ENCODE measurements around the gene FHL5.
"Not testable (repeated sequence)": the region's sequence is repeated elsewhere in the genome, so short reads cannot be mapped to it uniquely, and the experiment has no call there.

FHL5 gene, protein sequence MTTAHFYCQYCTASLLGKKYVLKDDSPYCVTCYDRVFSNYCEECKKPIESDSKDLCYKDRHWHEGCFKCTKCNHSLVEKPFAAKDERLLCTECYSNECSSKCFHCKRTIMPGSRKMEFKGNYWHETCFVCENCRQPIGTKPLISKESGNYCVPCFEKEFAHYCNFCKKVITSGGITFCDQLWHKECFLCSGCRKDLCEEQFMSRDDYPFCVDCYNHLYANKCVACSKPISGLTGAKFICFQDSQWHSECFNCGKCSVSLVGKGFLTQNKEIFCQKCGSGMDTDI

DNA sequence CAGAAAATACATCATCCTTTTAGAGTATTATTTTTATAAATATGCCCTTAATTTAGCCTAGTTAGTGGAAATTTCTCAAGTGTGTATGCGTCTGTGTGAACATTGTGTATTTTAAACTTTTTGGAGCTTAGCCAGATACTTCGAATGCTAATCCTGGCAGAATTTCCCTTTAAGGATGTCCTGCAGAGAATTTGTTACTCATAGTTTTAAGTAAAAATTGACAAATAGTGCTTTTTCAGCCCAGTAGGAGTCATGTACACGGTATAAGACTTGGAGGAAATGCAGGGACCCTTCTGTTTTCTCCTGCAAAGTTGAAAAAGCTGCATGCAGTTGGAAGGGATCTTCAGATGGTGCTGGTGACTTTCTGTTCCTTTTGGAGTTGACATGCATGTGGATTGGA lies at the start of gene FHL5:
Gene FHL5, plus strand, starts transcription at position 243 of the 400 bp plus-strand sequence. CDS start 40,486 bp downstream, outside the sequence.
- no peaks in the 10 kb centered on the region for H3K9me3 Mint-ChIP-seq

DNA sequence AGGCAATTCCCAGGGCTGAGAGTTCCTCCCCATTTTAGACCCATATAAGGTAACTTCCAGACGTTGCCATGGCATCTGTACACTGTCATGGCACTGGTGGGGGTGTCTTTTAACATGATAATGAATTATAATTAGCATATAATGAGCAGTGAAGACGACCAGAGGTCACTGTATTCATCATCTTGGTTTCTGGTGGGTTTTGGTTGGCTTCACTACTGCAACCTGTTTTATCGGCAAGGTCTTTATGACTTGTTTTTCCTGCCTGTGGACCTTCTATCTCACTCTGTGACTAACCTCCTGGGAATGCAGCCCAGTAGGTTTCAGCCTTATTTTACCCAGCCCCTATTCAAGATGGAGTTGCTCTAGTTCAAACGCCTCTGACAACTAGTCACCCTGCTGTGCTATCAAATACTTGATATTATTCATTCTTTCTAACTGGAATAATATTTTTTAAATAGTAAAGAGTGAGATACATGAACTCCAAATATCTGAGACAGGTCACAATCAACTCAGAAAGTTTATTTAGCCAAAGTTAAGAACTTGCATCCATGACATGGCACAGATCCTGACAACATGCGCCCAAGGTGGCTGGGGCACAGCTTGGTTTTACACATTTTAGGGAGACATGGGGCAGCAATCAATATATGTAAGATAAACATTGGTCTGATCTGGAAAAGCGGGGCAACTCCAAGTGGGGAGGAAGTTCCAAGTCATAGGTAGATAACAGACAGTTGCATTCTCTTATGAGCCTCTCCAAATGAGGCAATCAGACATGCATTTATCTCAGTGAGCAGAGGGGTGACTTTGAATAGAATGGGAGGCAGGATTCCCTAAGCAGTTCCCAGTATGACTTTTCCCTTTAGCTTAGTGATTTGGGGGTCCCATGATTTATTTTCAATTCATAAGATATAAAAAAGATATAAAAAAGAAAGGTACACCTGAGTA lies 42.5 kb upstream of the FHL5 start:
- no peak overlapping the region for H3K27ac Mint-ChIP-seq
- peak overlapping the region; percentile 97 for H3K4me3 Mint-ChIP-seq
- H3K27me3 Mint-ChIP-seq (ENCODE audit: low read depth), result no peaks in the 10 kb centered on the region
- peaks cover 8% of the 10 kb centered on the region for H3K36me3 Mint-ChIP-seq (ENCODE audit: low read depth)
- H3K4me1 Mint-ChIP-seq (ENCODE audit: low read depth), result peaks cover 15% of the 10 kb centered on the region
- H3K9me3 Mint-ChIP-seq, result no peaks in the 10 kb centered on the region

More for the DNA sequence above, at the start of gene FHL5:
- no peaks in the 10 kb centered on the region for H3K36me3 Mint-ChIP-seq (ENCODE audit: low read depth)
- no peaks in the 10 kb centered on the region for H3K4me1 Mint-ChIP-seq (ENCODE audit: low read depth)
- no peak within 1 kb of the TSS for H3K4me3 Mint-ChIP-seq
- peaks cover 21% of the 10 kb centered on the region for H3K27me3 Mint-ChIP-seq (ENCODE audit: low read depth)
- no peak within 1 kb of the TSS for H3K27ac Mint-ChIP-seq

DNA sequence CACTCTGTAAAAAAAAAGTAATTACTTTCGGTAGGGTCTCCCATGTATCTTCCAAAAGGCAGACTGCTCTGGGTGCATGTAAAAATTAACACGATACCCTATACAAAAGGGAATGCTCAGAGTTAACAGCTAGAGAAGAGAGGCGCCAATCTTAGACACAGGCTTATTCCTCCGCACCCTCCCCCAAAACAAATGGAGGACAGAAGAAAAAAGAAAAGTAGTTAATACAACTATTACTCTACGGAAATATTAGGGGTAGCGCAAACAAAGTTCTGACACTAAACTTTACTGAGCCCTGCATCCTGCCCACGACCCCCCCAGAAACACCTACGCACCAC lies 41.7 kb upstream of the FHL5 start:
- Mint-ChIP-seq H3K4me3 (peak overlapping the region; percentile 97), H3K9me3 (no peaks in the 10 kb centered on the region), H3K27ac (peak overlapping the region; percentile 99), H3K27me3 (ENCODE audit: low read depth) (no peaks in the 10 kb centered on the region), H3K4me1 (ENCODE audit: low read depth) (peaks cover 15% of the 10 kb centered on the region), H3K36me3 (ENCODE audit: low read depth) (peaks cover 12% of the 10 kb centered on the region)

DNA sequence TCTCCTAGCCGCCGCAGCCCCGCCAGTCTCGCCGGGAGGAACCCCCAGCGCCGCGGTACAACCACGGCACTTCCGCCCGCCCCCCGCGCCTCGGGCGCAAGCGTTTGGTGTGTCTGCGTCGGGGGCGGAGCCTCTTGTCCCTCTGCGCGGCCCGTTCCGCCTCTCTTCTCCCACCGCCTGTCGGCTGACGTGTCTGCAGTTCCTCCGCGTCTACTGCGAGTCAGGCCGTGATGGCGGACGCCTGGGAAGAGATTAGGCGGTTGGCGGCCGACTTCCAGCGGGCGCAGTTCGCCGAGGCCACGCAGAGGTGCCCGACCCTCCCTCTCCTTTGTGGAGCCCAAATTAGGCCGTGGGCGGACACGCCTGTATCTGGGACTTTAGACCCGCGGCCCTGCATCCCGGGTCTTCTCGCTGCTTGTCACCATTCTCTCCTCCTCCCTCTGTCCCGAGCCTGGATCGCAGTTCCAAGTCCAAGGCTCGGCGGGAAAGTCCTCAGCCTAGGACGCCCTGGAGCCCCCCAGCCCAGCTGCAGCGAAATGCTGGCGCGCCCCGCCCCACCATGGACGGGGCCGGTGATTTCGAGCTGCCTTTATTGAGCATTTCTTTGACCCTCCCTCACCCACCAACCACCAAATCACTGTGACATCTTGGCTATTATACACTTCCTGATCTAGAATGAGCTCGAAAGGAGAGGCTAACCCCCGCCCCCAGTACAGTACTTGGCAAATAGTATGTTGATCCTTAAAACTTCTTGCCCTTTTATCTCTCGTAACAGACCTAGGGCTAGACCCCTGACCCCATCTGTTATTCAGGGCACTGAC lies 41.1 kb upstream of the FHL5 start, which contains the start of gene UFL1:
Gene UFL1, plus strand, starts transcription at position 163 of the 821 bp plus-strand sequence. Its CDS starts 68 bp downstream, at position 231.
- Mint-ChIP-seq H3K27ac (peak within 1 kb of the TSS; percentile 99), H3K4me3 (peak within 1 kb of the TSS; percentile 97), H3K36me3 (ENCODE audit: low read depth) (peaks cover 14% of the 10 kb centered on the region), H3K4me1 (ENCODE audit: low read depth) (peaks cover 15% of the 10 kb centered on the region), H3K9me3 (no peaks in the 10 kb centered on the region), H3K27me3 (ENCODE audit: low read depth) (no peaks in the 10 kb centered on the region)

DNA sequence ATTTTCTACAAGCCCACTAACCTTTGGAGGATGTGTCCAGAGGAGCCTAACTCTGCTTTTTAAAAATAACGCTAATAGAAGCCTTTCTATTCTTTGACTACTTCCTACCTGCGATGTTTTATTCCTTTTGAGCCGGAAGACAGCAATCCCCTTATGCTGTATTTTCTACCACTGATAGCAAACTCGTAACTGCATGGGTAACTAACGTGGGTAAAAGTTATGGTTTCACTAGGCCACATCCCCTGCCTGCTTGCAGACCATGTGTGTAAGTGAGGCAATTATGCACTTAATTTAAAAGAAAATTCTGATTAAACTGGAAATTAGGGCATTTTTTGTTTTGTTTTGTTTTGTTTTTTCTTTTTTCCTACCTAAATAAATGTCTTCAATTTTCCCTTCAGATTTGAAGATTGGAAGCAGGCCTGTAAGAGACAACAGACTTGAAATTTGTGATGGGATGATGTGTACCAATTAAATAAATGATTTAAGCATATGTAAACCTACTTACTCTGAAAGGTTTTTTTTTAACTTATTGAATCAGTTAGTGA lies 40.4 kb upstream of the FHL5 start:
- Mint-ChIP-seq H3K36me3 (ENCODE audit: low read depth) (peaks cover 16% of the 10 kb centered on the region), H3K9me3 (no peaks in the 10 kb centered on the region), H3K27ac (peak overlapping the region; percentile 99), H3K4me3 (peak overlapping the region; percentile 97), H3K4me1 (ENCODE audit: low read depth) (peaks cover 15% of the 10 kb centered on the region), H3K27me3 (ENCODE audit: low read depth) (no peaks in the 10 kb centered on the region)

DNA sequence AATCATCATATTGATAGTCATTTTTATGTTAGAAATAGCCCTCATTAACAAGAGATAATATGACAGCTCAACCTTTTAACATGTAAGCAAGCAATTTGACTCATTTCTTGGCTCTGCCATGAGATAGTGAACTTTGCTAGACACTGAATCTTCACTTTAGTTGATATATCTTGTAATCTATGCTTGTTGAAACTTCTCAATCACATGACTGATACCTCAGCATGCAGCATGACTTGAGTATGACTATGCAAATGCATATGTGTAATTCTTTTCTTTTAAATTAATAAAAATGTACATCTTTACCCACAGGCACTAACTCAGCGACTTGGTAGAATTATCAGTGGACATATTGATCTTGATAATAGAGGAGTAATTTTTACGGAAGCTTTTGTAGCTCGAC lies 34.7 kb upstream of the FHL5 start:
- Mint-ChIP-seq H3K27me3 (ENCODE audit: low read depth) (no peaks in the 10 kb centered on the region), H3K4me3 (no peak overlapping the region), H3K4me1 (ENCODE audit: low read depth) (peaks cover 9% of the 10 kb centered on the region), H3K9me3 (no peaks in the 10 kb centered on the region), H3K36me3 (ENCODE audit: low read depth) (peaks cover 43% of the 10 kb centered on the region), H3K27ac (no peak overlapping the region)

DNA sequence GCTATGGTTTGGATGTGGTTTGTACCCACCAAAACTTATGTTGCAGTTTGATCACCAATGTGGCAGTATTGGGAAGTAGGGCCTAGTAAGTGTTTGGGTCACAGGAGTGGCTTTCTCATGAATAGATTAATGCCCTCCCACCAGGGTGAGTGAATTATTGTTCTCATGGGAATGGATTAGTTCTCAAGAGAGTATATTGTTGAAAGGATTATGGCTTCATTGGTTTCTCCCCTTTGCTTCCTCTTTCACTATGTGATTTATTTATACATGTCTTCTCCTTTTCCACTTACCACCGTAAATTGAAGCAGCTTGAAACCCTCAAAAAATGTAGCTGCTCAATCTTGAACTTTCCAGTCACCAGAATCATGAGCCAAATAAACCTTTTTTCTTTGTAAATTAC lies 30.5 kb upstream of the FHL5 start:
- Mint-ChIP-seq H3K27me3 (ENCODE audit: low read depth) (no peaks in the 10 kb centered on the region), H3K27ac (no peak overlapping the region), H3K9me3 (no peaks in the 10 kb centered on the region), H3K36me3 (ENCODE audit: low read depth) (peaks cover 36% of the 10 kb centered on the region), H3K4me3 (no peak overlapping the region), H3K4me1 (ENCODE audit: low read depth) (peaks cover 8% of the 10 kb centered on the region)

DNA sequence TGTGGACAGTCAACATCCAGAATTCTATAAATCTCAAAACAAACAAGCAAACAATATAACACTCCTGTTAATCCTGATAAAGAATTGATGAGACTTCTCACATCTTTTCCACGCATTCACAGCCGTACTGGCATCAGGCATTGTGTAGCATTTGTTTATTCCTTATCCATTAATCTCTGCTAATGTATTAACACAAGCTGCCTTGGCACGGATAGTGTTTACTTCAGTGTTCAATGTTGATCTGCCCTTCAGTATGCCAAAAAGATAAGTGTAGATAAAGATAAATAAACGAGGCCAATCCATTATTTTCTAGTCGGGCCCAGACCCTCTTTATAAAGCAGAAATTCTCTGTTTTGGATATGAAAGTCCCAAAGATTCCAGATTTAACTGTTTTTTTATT lies 25.2 kb upstream of the FHL5 start:
- H3K9me3 Mint-ChIP-seq, result no peaks in the 10 kb centered on the region
- no peaks in the 10 kb centered on the region for H3K4me1 Mint-ChIP-seq (ENCODE audit: low read depth)
- no peak overlapping the region for H3K27ac Mint-ChIP-seq
- H3K27me3 Mint-ChIP-seq (ENCODE audit: low read depth), result no peaks in the 10 kb centered on the region
- H3K4me3 Mint-ChIP-seq, result no peak overlapping the region
- H3K36me3 Mint-ChIP-seq (ENCODE audit: low read depth), result peaks cover 28% of the 10 kb centered on the region

DNA sequence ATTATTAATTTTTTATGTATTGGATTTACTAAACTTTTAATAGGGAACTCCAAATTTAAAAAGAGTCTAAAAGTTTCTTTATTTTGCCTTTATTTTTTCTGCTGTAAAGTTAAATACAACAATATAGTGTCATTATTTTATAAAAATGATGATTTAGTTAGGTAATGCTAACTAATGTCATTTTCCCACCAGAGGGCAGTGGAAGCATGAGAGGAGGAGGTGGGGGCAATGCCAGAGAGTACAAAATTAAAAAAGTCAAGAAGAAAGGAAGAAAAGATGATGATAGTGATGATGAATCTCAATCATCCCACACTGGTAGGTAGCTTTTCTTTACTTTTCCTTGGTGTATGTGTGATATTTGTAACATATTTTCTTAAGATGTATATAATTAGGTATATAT lies 20.2 kb upstream of the FHL5 start:
- H3K4me1 Mint-ChIP-seq (ENCODE audit: low read depth), result no peaks in the 10 kb centered on the region
- H3K36me3 Mint-ChIP-seq (ENCODE audit: low read depth), result peaks cover 41% of the 10 kb centered on the region
- no peak overlapping the region for H3K27ac Mint-ChIP-seq
- no peak overlapping the region for H3K4me3 Mint-ChIP-seq
- no peaks in the 10 kb centered on the region for H3K9me3 Mint-ChIP-seq
- H3K27me3 Mint-ChIP-seq (ENCODE audit: low read depth), result no peaks in the 10 kb centered on the region

DNA sequence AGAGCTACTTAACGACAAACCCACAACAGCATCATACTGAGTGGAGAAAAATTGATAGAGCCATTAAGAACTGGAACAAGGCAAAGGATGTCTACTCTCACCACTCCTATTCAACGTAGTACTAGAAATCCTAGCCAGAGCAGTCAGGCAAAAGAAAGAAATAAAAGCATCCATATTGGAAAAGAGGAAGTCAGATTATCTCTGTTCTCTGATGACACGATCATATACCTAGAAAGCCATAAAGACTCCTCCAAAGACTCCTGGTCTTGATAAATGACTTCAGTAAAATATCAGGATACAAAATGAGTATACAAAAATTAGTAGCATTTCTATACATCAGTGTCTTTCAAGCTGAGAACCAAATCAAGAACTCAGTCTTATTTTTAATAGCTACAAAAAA lies 17.0 kb upstream of the FHL5 start:
- Mint-ChIP-seq H3K4me3 (no peak overlapping the region), H3K27me3 (ENCODE audit: low read depth) (no peaks in the 10 kb centered on the region), H3K27ac (no peak overlapping the region), H3K4me1 (ENCODE audit: low read depth) (no peaks in the 10 kb centered on the region), H3K9me3 (no peaks in the 10 kb centered on the region), H3K36me3 (ENCODE audit: low read depth) (peaks cover 41% of the 10 kb centered on the region)

DNA sequence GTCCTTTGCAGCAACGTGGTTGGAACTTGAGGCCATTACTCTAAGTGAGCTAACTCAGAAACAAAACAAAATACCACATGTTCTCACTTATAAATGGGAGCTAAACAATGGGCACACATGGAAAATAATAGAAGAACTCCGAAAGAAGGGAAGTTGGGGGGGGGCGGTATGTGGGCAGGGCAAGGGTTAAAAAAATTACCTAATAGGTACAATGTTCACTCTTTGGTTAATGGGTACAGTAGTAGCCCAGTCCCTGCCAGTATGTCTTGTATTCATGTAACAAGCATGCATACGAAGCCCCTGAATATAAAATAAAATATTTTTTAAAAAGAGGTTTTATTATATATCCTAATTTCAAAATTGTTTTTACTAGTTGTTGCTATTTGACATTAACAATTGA lies 15.3 kb upstream of the FHL5 start:
- H3K27me3 Mint-ChIP-seq (ENCODE audit: low read depth), result no peaks in the 10 kb centered on the region
- H3K9me3 Mint-ChIP-seq, result no peaks in the 10 kb centered on the region
- no peaks in the 10 kb centered on the region for H3K4me1 Mint-ChIP-seq (ENCODE audit: low read depth)
- peaks cover 49% of the 10 kb centered on the region for H3K36me3 Mint-ChIP-seq (ENCODE audit: low read depth)
- no peak overlapping the region for H3K27ac Mint-ChIP-seq
- no peak overlapping the region for H3K4me3 Mint-ChIP-seq

DNA sequence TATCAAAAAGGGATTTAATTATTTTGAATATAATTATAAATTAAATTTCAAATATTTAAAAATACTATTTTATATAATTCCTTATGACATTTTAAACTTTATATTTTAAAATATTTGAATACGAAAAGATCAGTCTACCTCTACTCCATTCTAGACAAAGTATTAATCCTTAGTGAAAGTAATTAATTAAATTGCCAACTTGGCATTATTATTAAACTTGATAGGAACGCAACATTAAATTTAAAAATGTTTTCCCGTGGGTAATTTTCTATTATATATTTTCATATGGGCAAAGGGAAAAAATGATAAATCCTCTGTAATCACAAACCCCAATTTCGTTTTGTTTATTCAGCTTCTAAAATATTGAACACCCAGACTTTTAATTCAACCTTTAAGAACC lies 8.4 kb upstream of the FHL5 start:
- Mint-ChIP-seq H3K4me3 (no peak overlapping the region), H3K9me3 (no peaks in the 10 kb centered on the region), H3K4me1 (ENCODE audit: low read depth) (no peaks in the 10 kb centered on the region), H3K27me3 (ENCODE audit: low read depth) (no peaks in the 10 kb centered on the region), H3K27ac (no peak overlapping the region), H3K36me3 (ENCODE audit: low read depth) (peaks cover 40% of the 10 kb centered on the region)

DNA sequence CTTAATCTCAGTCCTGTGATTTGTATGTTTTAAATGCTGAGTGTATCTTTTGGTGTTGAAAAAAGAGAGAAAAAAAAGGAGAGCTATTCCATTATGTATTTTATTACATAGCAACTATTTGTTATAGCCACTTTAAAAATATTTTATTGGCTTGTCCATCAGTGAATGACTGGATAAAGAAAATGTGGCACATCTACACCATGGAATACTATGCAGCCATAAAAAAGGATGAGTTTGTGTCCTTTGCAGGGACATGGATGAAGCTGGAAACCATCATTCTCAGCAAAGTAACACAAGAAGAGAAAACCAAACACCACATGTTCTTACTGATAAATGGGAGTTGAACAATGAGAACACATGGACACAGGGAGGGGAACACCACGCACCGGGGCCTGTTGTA lies 3.2 kb upstream of the FHL5 start:
- peaks cover 12% of the 10 kb centered on the region for H3K27me3 Mint-ChIP-seq (ENCODE audit: low read depth)

DNA sequence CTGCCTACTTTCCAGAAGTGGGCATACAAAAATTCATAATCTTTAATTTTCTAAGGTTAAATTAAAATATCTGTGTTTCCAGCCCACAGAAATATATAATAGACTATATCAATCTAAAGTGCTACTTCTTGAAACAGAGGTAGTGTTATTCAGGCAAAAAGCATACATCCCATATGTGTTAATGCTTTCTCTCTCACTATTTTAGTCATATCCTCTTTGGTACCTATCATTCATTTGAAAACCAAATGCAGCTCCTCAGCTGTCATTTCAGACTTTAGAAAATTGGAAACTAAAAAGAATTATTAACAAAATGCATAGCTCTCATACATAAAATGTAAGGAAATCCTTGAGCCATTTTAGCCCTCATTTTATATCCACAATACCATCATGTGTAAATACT lies 925 bp downstream of the FHL5 start:
- no peak overlapping the region for H3K27ac Mint-ChIP-seq
- H3K9me3 Mint-ChIP-seq, result no peaks in the 10 kb centered on the region
- H3K27me3 Mint-ChIP-seq (ENCODE audit: low read depth), result peaks cover 27% of the 10 kb centered on the region
- H3K4me1 Mint-ChIP-seq (ENCODE audit: low read depth), result no peaks in the 10 kb centered on the region
- H3K4me3 Mint-ChIP-seq, result no peak overlapping the region
- H3K36me3 Mint-ChIP-seq (ENCODE audit: low read depth), result no peaks in the 10 kb centered on the region

More for the DNA sequence above, 3.2 kb upstream of the FHL5 start:
- not testable (repeated sequence) for H3K36me3 Mint-ChIP-seq (ENCODE audit: low read depth); H3K27ac Mint-ChIP-seq; H3K4me3 Mint-ChIP-seq; H3K4me1 Mint-ChIP-seq (ENCODE audit: low read depth); H3K9me3 Mint-ChIP-seq
